GM21717 (cell line): ENCODE data around the gene AP3M1.
A peak's percentile ranks its signal among the peaks of the same experiment; 100 is the strongest.

Experiments used
- ATAC-seq: cut with Tn5 transposase; IDR thresholded peaks from one replicate; pipeline ENCODE4 v1.9.1; 2021; ENCODE audit warnings: mild to moderate bottlenecking, moderate library complexity; ENCODE audit not compliant: unreplicated experiment

AP3M1 gene

DNA sequence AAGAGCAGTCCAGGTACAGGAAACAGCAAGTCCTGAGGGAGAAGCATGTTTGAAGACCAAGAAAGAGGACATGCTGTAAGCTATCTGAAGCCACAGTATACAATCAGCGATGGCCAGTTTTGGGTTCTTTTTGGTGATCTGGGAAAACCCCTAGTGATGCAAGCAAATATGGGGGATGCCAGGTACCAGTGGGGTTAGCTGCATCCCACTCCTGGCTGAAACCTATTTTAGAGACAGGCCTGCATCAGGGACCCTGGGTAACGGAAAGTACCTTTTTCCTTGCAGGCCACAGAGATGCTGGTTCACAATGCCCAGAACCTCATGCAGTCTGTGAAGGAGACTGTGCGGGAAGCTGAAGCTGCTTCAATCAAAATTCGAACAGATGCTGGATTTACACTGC lies 32.9 kb downstream of the AP3M1 start:
- no peak for ATAC-seq

DNA sequence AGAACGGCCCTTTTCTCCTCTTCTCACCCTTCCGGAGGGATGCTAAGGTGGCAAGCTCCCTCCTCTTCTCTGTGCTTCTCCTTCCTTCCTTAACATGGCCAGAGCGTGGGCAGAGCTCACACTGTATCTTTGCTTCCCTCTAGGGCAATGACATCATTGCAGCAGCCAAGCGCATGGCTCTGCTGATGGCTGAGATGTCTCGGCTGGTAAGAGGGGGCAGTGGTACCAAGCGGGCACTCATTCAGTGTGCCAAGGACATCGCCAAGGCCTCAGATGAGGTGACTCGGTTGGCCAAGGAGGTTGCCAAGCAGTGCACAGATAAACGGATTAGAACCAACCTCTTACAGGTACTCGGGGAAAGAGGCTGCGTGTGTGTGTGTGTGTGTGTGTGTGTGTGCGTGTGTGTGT lies 36.6 kb downstream of the AP3M1 start:
- no peak for ATAC-seq

DNA sequence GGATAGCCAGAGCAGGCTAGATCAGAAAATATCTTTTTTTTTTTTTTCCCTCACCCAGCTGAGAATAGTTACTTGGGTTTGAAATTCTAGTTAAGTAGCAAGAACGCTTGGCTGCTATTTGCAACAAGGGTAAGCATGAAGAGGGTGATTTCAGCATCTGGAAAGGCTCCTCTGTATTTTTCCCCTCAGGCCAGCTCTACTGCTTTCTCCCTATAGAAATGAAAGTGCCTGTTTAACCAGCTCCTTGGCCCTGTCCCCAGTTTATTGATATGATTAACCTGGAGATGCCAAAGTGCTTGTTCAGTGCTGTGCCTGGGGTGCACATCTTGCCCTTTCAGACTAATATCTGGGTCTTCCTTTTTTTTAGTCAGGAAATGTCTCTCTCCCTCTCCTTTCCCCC lies 37.1 kb downstream of the AP3M1 start:
- no peak for ATAC-seq

DNA sequence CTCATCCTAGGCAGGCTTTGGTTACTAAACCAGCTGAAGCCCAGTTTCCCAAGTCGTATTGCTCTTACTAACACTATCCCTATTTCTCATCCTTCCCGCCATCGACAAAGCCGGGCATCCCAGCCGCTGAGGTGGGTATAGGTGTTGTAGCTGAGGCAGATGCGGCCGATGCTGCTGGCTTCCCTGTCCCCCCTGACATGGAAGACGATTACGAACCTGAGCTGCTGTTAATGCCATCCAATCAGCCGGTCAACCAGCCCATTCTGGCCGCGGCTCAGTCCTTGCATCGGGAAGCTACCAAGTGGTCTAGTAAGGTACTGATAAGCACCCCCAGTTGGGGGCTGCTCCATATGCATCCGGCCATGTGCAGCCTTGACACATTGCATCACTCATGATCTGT lies 38.8 kb downstream of the AP3M1 start:
- no peak for ATAC-seq

DNA sequence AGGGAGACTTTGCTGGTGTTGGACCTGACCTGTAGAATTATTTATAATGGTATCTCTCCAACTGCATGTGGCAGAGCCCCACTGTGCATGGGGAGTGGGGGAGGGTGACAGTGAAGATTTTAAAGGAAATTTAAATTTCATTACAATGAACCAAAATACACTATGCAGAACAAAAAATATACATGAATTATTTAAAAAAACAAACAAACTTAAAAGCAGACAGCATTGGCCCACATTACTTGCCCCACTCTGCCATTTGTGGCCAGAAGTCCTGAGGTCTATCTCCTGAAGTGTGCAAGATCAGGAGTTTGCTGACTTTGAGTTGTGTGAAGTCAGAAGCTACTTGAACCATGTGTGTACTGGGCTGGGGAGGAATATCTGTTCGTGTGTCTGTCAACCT lies 40.5 kb downstream of the AP3M1 start:
- no peak for ATAC-seq

DNA sequence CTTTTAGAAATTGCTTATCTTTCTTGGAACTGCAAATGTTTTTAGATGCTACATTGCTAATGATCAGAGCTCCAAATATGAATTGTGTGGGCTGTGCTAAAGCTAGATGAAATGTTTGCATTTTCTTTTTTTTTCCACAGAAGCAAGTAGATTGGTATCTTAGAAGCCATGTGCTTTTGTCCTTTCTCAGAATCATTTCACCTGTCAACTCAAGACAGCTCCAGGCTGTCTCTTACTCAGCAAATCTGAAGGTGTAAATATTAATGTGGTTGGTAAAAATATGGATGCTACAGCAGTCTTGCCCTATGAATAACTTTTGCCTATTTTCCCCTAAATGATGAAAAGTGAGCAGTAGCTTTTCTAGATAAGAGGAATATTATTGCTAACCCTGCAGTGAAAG lies 41.2 kb downstream of the AP3M1 start:
- ATAC-seq = no peak

DNA sequence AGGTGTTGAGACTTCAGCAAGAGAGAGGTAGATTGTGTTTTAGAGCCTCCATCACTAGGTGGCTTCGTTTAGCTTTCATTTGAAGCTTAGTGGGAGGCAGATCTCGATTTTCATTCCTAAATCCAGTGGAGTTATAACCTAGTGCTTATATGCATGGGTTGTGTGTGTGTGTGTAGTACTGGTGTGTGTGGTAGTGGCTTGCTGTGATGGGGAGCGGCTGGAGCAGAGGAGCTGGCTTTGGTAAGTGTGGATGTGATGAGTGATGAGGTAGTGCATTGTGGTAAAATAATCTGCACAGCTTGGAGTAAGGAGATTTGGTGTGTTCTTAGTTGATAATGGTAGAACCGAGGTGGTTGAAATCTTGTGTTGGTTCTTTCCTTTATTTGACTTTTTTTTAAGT lies 43.2 kb downstream of the AP3M1 start:
- ATAC-seq = no peak

DNA sequence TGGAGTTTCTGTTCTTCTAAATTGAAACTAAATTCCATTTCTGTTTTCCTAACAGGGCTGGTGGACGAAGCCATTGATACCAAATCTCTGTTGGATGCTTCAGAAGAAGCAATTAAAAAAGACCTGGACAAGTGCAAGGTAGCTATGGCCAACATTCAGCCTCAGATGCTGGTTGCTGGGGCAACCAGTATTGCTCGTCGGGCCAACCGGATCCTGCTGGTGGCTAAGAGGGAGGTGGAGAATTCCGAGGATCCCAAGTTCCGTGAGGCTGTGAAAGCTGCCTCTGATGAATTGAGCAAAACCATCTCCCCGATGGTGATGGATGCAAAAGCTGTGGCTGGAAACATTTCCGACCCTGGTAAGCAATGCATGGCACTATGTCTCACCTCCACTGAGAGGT lies 45.6 kb downstream of the AP3M1 start:
- no peak for ATAC-seq

DNA sequence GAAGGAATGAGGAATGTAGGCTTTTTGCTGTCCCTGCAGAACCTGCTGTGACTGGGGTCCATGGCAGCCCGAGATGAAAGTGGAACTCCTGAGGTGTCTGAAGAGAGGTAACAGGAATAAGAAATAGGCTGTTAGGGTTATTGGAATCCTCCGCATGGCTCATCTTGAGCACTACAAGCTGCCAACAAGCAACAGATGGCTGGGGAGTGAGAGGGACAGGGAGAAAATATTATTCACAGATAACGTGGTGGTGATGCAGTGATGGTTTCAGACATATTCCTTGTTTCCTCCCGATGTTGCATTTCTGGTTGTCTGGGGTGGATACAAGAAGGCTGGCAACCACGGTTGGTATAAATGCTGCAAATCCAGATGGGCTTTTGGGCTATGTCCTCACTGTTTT lies 46.1 kb downstream of the AP3M1 start:
- no peak for ATAC-seq

DNA sequence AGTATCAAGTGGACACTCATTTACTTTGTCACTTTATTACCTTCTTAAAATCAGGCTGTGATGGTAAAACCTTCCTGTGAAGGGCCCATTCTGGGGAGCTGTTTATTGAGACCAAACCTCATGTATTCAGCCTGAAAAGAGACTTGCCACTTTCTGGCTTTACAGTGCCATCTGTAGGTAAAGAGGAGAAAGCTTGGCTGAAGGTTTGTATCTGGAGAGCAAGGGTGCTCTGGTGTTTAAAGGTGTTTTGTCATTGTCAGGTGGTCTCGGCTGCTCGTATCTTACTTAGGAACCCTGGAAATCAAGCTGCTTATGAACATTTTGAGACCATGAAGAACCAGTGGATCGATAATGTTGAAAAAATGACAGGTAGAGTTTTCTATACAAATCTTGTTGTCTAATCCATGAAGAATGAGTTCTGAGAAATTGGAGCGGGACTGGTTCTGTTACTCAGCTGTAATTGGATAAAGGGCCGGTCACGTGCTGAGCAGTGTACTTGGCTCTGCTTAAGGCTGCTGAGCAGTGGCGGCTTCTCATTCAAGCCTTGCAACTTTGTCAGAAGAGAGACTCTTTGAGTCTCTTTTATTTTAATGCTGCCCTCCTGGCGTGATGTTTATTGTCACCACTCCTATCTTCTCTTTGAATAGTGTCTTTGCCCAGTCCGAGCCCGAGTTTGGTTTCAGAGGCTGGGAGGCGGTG lies 46.9 kb downstream of the AP3M1 start:
- ATAC-seq = no peak

DNA sequence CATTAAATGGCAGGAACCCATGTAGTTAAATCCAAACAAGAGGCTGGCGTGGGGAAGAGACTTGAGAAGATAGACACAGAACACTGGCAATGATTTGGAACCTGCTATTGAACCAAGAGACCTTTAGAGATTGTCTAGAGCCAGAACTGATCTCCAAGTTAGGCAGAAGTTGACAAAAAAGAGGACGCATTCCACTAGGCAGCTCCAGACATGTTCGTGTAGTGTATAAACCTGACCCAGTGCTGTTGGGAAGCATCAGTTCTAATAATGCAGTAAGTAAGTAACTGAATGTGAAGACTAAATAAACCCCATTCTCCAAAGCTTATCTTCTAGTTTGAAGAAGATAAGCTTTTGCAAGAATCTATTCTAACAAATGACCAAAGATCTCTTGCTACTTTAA lies 50.8 kb downstream of the AP3M1 start:
- no peak for ATAC-seq

DNA sequence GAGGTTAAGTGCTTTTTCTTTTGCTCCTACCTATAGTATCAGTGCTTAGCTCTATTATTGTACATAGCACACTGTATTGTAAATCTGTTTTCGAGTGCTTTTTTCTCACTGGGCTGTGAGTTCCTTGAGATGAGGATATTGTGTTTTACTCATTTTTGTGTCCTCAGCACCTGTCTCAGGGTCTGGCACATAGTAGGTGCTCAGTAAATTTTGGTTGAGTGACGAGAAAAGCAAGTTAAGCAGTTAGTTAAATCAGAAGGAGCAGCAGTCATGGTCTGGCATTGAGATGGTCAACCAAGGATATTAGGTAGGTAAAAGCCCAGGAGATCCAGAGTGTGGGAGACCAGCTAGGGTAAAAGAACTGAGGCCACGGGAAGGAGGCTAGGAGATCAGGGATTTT lies 51.2 kb downstream of the AP3M1 start:
- no peak for ATAC-seq

DNA sequence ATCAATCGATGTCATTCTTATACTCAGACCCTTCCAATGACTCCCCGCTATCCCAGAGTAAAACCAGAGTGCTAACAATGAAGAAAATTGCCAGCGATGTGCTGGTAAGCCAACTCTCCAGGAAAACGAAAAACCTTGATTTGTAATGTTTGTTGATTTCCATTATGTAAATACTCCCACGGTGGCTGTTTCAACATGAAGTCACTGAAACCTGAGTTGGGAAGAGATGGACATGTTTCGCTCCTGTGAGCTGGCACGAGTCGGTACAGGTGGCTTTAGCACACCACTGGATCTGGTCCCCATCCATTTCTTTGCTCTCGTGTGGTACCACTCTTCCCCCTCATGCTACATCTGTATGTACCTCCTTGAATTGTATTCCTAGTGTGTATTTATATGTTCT lies 52.9 kb downstream of the AP3M1 start:
- no peak for ATAC-seq

DNA sequence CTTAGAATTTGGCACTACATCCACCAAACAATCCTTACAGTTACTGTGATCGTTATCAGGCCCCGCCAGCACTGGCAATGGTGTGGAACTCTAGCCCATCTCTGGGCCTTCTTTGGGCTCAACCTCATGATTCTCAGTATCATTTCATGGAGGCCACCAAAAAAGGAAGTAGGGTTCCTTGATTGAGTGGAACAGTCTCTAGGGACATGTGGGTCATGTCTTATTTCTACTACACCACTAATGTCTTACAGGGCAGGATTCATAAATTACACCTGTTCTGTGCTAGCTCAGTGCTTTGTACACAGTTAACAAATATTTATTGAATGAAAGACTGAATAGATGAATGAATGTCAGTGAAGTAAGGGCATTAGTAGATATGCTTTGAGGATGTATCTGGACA lies 53.9 kb downstream of the AP3M1 start:
- peak; percentile 77 for ATAC-seq

DNA sequence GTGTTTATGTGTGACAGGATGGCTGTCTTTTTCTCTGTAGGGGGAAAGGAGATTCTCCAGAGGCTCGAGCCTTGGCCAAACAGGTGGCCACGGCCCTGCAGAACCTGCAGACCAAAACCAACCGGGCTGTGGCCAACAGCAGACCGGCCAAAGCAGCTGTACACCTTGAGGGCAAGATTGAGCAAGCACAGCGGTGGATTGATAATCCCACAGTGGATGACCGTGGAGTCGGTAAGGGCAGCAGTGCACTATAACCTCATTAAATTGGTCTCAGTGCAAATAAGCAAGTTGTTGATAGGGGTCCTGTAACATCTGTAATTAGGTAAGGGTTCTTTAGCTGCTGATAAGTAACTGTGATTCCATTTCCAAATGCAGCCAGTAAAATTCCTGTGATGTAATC lies 56.4 kb downstream of the AP3M1 start:
- no peak for ATAC-seq

DNA sequence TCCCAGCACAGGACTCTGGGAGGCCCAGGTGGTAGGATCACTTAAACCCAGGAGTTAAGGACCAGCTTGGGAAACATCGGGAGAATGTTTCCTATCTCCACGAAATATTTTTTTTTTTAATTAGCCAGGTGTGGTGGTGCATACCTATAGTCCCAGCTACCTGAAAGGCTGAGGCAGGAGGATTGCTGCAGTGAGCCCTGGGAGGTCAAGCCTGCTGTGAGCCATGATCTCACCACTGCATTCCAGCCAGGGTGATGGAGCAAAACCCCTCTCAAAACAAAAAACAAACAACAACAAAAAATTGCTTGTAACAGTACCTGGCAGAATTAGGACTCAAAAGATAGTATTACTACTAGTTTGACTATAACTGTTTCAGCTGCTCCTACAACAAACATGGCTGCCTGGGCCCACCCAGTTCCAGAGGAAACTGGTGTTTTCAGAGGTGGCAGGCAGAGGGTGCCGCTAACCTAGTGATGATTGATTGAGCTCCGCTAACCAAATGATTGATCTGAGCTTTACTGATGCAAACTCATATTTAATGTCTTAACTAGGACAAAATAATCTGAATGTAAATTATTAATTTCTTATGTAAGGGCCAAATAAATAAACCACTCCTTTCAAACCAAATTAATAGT lies 57.0 kb downstream of the AP3M1 start:
- no peak for ATAC-seq

DNA sequence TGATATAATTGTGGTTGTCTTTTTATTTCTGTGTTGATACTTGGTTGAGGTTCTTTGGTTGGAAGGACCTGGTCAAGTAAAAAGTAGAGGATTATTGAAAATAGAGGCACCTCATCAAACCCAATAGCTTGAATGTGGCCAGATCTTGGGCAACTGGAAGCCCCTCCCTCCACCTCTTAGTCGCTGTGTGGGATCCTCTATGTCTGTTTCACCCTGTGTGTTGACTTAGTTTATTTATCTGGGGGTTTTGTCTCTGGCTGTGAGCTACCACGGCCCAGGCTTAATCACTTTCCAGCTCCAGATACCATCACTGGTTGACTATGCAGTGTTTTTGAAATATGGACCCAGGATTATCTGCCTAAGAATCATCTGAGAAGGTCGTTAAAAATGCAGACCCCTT lies 58.3 kb downstream of the AP3M1 start:
- ATAC-seq = no peak

DNA sequence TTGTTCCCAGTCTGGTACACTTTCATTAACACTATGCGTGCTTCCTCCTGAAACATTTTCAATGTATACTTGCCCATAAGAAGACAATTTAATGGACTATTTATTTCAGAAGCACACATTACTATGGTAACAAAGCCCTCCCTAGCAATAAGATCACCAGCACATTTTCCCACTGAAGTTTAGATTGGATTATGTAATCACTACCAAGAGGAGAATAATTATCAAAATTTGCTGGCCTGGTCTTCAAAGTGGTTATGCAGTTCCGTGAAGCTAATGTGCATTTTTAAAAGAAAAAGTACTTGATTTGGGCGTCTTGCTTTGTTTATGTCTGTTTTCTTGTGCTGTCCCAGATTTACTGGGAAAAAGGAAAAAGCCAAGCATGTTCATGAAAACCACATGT lies 61.9 kb downstream of the AP3M1 start:
- ATAC-seq = no peak

DNA sequence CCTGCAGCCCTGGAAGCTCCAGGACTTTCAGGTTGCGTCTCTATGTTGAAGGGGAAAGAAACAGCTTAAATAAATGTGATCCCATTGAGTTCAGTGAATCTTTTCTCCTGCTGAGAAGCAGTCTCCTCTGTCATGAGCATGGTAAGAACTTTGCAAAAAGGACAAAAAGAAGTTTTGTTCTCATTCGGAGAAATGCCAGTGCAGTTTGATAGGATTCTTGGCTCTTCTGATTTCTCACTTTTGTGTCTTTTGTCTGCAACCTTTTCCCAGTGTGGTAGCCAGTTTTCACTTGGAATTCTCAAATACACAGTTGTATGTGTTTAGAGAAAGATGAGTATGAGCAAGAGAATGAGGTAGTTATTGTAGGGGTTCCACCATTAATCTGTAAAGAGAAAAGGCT lies 64.3 kb downstream of the AP3M1 start:
- no peak for ATAC-seq

DNA sequence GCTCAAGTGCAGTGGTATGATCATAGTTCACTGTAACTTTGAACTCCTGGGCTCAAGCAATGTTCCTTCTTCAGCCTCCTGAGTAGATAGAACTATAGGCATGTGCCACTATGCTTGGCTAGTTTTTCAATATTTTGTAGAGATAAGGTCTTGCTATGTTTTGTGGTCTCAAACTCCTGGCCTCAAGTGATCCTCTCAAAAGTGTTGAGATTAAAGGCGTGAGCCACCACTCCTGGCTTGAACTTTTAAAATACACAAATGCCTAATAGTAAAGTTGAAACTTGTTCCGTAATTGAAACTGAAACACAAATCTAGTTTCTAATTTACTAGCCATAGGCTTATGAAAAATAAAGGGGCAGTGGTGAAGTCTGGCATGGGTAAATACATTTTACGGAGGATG lies 65.7 kb downstream of the AP3M1 start:
- ATAC-seq = peak; percentile 81

DNA sequence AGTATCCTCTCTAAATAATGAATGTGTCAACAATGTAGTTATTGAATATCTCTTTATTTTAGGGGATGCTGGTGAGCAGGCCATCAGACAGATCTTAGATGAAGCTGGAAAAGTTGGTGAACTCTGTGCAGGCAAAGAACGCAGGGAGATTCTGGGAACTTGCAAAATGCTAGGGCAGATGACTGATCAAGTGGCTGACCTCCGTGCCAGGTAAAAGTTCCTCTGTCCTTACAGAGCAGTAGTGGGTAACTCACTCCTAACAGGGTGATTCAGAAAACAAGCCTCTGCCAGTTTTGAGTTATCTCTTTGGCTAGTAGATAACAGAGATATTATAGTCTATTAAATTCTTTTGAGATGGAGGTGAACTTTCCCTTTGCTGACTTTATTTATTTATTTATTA lies 67.3 kb downstream of the AP3M1 start:
- no peak for ATAC-seq

DNA sequence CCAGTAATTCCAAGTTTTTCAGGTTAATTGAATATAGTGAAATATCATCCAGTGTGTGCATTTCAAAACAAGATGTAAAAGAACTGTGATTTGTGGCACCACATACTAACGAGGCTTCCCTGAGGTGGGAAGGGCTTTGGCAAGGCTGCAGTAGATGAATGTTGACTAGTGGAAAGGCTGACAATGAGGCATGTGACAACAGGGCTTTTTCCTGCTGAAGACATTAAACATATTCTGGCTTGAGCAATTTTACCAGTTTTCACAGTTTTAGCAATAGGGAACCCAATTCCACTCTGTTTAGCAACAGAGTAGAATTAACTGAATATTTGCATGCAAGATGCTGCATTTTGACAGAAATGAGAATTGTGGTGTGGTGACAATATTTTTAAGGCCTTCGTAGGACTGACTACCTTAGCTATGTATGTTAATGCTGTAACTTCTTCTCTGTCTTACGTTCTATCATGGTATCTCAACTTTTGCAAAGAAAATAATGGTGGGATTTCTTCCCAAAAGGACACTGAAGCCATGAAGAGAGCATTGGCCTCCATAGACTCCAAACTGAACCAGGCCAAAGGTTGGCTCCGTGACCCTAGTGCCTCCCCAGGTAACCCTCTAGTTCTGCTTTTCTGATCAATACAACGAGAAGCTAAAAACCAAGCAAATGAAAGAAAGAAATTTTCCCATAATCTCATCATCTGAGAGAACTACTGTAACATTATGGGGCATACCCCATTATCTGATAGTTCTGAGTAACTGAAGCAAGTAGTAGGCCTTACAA lies 68.5 kb downstream of the AP3M1 start:
- no peak for ATAC-seq
